BJ (cell line): ENCODE measurements around the gene PARP12. TPM values are rescaled to one million over a fixed set of nuclear protein-coding genes. Genes with fewer than 3 reads are reported as not detected.

Experiments
- CTCF ChIA-PET: fragments of 350-600 bp; formaldehyde crosslinking; extraction: SDS; loops from one replicate; lab custom pipeline; 2021; ENCODE audit warnings: antibody characterized with exemption, inconsistent platforms; lab: Yijun Ruan, JAX
- POLR2A ChIA-PET: fragments of 300-600 bp; sonication (Branson Sonifier 250); formaldehyde crosslinking; extraction: SDS; loops from one replicate; lab custom pipeline; 2021; ENCODE audit warnings: antibody characterized with exemption; lab: Charles Lee
- DNase-seq: peaks from one replicate; pipeline ENCODE4 v3.0.0-alpha.2; 2011; ENCODE audit warnings: low read depth
- H3K27me3 ChIP-seq: 2 replicates; pipeline ENCODE4 v1.6.0; 2011; ENCODE audit warnings: low read length; ENCODE audit not compliant: control insufficient read depth, insufficient read depth
- H3K36me3 ChIP-seq: 2 replicates; pipeline ENCODE4 v1.5.1; 2011; ENCODE audit warnings: low read length; ENCODE audit not compliant: control insufficient read depth, insufficient read depth
- H3K4me3 ChIP-seq: 2 replicates; pipeline ENCODE4 v1.5.1; 2011; ENCODE audit warnings: low read depth, mild to moderate bottlenecking, control low read depth, low read length
- CTCF ChIP-seq: IDR thresholded peaks from 2 replicates; pipeline ENCODE4 v1.5.1; 2011; ENCODE audit warnings: low read depth, mild to moderate bottlenecking, control low read depth, inconsistent platforms, low read length, moderate library complexity; ENCODE audit not compliant: insufficient read depth
- polyA plus RNA-seq: library from polyadenylated mRNA; depleted of rRNA; stranded (reverse); fragments of >200 nt; gene quantifications from 2 replicates; pipeline ENCODE4 v1.2.3, GENCODE V29; 2011

The PARP12 gene
- polyA plus RNA-seq, 1 experiment = 21.2 TPM

- POLR2A ChIA-PET = no interaction called here
- H3K4me3 ChIP-seq = no peak overlapping the region
- no peak for TF ChIP-seq CTCF
- no peak for DNase-seq
- CTCF ChIA-PET = interaction anchor here (0.7 to 9.6 kb wide), 5 partner anchors 361 to 572 kb away, joined by 3 to 107 read pairs (median 5); no protein-coding TSS in a partner anchor
- no peaks in the 10 kb centered on the region for H3K27me3 ChIP-seq
- H3K36me3 ChIP-seq = no peaks in the 10 kb centered on the region
These were observed 55.6 kb downstream of the PARP12 start for GRCh38 chr7:140007051-140007690.

GRCh38 chr7:140006600-140006999, 56.2 kb downstream of the PARP12 start:
- CTCF ChIA-PET = interaction anchor here (0.6 to 11.0 kb wide), 10 partner anchors 11 to 572 kb away, joined by 3 to 132 read pairs (median 4); no protein-coding TSS in a partner anchor
- no peak for DNase-seq
- Histone ChIP-seq H3K27me3 (no peaks in the 10 kb centered on the region), H3K36me3 (no peaks in the 10 kb centered on the region), H3K4me3 (no peak overlapping the region)
- no peak for TF ChIP-seq CTCF
- POLR2A ChIA-PET = no interaction called here

- Histone ChIP-seq H3K36me3 (no peaks in the 10 kb centered on the region), H3K27me3 (no peaks in the 10 kb centered on the region), H3K4me3 (no peak overlapping the region)
- ChIA-PET POLR2A (no interaction called here), CTCF (interaction anchor here (0.6 to 11.0 kb wide), 16 partner anchors 10 to 1863 kb away, joined by 3 to 132 read pairs (median 3); no protein-coding TSS in a partner anchor)
- DNase-seq = no peak
- TF ChIP-seq CTCF = peak; percentile 29; the same call in 1 of the 2 replicates
These were observed 56.8 kb downstream of the PARP12 start for GRCh38 chr7:140005754-140006503.

- ChIA-PET POLR2A (no interaction called here), CTCF (interaction anchor here (0.6 to 11.0 kb wide), 12 partner anchors 16 to 1863 kb away, joined by 3 to 132 read pairs (median 4); no protein-coding TSS in a partner anchor)
- DNase-seq = no peak
- Histone ChIP-seq H3K4me3 (no peak overlapping the region), H3K36me3 (no peaks in the 10 kb centered on the region), H3K27me3 (no peaks in the 10 kb centered on the region)
- no peak for TF ChIP-seq CTCF
These were observed 57.4 kb downstream of the PARP12 start for GRCh38 chr7:140005341-140005740.

- CTCF ChIA-PET = interaction anchor here (0.7 to 11.0 kb wide), 7 partner anchors 16 to 504 kb away, joined by 3 to 132 read pairs (median 25); no protein-coding TSS in a partner anchor
- no peak for DNase-seq
These were observed 58.1 kb downstream of the PARP12 start for GRCh38 chr7:140004672-140005071.

More at GRCh38 chr7:140004672-140005071, 58.1 kb downstream of the PARP12 start:
- Histone ChIP-seq H3K36me3 (no peaks in the 10 kb centered on the region), H3K27me3 (no peaks in the 10 kb centered on the region), H3K4me3 (no peak overlapping the region)
- POLR2A ChIA-PET = no interaction called here
- TF ChIP-seq CTCF = no peak
